GM12801 (cell line): Measurements from ENCODE around the gene DNAAF8.

Experiments
- TF ChIP-seq, protein P1 (sequence below): IDR thresholded peaks from one replicate; pipeline ENCODE4 v1.5.1; 2011; ENCODE audit warnings: control low read depth; ENCODE audit not compliant: insufficient read length; ENCODE audit errors: extremely low read depth

Gene DNAAF8

GRCh38 chr16:4787068-4787467 is 52.7 kb downstream of the DNAAF8 start:
- TF ChIP-seq, protein P1, sequence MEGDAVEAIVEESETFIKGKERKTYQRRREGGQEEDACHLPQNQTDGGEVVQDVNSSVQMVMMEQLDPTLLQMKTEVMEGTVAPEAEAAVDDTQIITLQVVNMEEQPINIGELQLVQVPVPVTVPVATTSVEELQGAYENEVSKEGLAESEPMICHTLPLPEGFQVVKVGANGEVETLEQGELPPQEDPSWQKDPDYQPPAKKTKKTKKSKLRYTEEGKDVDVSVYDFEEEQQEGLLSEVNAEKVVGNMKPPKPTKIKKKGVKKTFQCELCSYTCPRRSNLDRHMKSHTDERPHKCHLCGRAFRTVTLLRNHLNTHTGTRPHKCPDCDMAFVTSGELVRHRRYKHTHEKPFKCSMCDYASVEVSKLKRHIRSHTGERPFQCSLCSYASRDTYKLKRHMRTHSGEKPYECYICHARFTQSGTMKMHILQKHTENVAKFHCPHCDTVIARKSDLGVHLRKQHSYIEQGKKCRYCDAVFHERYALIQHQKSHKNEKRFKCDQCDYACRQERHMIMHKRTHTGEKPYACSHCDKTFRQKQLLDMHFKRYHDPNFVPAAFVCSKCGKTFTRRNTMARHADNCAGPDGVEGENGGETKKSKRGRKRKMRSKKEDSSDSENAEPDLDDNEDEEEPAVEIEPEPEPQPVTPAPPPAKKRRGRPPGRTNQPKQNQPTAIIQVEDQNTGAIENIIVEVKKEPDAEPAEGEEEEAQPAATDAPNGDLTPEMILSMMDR = no peak

GRCh38 chr16:4787627-4788482 is 53.5 kb downstream of the DNAAF8 start, which contains the start of gene SEPTIN12:
Gene SEPTIN12 (minus strand): TSS chr16:4788345. CDS start chr16:4787645, 700 bp downstream.
- TF ChIP-seq, protein P1 = no peak

DNA sequence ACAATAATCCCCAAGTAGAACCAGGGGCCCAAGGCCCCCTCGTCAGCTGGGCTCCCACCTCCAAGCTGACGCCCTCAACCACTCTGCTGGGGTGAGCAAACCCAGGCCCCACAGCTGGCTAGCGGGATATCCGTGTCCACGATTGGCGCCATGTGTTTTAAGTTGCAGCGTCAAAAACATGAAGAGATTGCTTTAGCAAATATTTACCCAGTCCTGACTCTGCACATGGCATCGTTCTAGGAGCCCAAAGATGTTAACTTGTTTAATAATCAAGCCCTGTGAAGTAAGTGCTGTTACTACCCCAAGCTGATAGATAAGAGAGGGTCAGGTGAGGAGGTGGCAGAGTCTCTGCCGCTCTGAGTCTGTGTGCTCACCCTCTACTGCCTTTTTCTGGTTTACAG is 54.2 kb downstream of the DNAAF8 start:
- TF ChIP-seq, protein P1 = no peak

DNA sequence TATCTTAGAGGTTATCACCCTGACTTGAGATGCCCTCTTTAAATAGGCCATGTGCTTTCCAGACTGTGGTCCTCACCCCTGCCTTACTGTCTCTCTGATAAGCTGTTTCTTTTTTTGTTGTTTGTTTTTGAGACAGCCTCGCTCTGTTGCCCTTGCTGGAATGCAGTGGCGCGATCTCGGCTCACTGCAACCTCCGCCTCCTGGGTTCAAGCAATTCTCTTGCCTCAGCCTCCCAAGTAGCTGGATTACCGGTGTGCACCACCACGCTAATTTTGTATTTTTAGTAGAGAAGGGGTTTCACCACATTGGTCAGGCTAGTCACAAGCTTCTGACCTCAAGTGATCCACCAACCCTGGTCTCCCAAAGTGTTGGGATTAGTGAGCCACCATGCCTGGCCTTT is 54.6 kb downstream of the DNAAF8 start:
- TF ChIP-seq, protein P1 = no peak

GRCh38 chr16:4790261-4790660 is 55.9 kb downstream of the DNAAF8 start:
- TF ChIP-seq, protein P1 = no peak

- TF ChIP-seq, protein P1 = no peak
These were observed 56.5 kb downstream of the DNAAF8 start for GRCh38 chr16:4790871-4791270.

DNA sequence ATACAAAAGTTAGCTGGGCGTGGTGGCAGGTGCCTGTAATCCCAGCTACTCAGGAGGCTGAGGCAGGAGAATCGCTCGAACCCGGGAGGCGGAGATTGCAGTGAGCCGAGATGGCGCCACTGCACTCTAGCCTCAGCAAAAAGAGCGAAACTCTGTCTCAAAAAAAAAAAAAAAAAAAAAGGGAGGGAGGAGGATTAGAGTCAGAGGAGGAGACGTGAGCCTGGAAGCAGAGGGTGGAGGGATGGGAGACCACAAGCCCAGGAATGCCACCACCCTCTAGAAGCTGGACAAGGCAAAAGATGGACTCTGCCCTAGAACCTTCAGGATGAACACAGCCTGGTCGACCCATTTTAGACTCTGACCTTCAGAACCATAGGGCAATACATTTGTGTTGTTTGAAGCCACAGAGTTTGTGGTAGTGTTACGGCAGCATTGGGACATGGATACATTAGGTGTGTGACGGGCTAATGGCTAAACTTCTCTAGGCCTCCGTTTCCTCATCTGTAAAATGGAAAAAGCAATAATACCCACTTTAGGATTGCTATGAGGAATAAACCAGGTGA is 58.7 kb downstream of the DNAAF8 start:
- TF ChIP-seq, protein P1 = no peak
